Measurements from ENCODE around the gene OPCML. TPM values are rescaled to one million over a fixed set of nuclear protein-coding genes. Genes with fewer than 3 reads are reported as not detected.

Gene OPCML
- total RNA-seq, 1 donor: not detected

DNA sequence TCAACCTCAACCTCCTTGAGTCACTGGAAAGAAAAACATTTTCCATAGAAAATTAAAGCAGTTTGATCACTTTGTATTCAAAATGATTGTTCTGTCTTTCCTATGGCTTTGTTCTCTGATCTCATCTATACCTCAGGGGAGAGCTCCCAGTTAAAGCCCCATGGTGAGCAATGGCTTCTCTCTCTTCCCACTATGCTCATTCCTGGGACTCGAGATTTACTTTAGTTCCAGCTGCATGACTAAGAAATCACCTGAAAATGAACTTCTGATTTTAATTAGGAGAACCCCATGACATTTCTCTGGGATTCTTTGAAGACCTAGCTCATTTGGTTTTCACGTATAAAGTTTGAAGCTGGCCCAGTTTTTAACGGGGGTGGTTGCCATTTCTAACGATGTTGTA lies 921.5 kb downstream of the OPCML start:
- DNase-seq (ENCODE audit: low read depth): no peak
- H3K4me3 ChIP-seq (ENCODE audit: low read depth, low read length): no peak overlapping the region
- no peak for TF ChIP-seq CTCF (IDR thresholded peaks at IDR 0.05; ENCODE audit: insufficient read depth, low read depth, low read length)

- no peak overlapping the region for H3K4me3 ChIP-seq (ENCODE audit: low read depth, low read length)
- no peak for TF ChIP-seq CTCF (IDR thresholded peaks at IDR 0.05; ENCODE audit: insufficient read depth, low read depth, low read length)
- DNase-seq (ENCODE audit: low read depth): peak; percentile 9
Measured at GRCh38 chr11:132610216-132610615, 922.1 kb downstream of the OPCML start.

- TF ChIP-seq CTCF (IDR thresholded peaks at IDR 0.05; ENCODE audit: insufficient read depth, low read depth, low read length): no peak
Measured at GRCh38 chr11:132607575-132607974, 924.7 kb downstream of the OPCML start.

DNA sequence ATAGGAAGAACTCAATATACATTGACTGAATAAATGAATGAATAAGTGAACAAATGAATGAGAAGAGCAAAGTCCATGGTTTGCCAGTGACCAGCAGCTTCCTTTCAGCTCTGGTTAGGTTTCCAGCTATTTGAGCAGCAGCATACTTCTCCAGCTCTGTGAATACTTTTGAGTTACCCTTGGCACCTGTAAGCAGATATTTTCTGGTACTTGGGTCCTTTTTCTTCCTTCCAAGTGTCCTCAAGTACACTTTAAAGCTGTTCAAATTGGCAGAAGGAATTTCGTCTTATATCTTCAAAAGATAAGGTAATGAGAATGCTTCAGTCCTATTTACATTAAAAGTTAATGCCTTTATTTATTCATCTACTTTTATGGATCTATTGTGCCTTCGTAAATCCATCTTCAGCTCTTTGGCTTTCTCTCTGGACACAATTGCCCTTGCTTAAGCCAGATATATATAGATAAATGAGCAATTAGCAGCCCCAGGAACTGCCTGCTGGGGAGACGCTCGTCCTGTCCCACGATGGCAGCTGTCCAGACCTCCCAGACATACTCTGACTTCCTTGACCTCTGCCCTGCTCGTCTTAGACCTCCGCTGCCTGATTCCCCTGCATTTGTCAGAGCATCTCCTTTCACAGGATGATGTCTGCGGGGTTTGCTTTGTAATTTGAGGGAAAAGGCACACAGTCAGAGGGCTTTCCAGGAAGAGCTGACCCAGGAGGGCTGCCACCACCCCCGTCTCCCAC lies 926.3 kb downstream of the OPCML start:
- no peak overlapping the region for H3K4me3 ChIP-seq (ENCODE audit: low read depth, low read length)
- DNase-seq (ENCODE audit: low read depth): no peak
- TF ChIP-seq CTCF (IDR thresholded peaks at IDR 0.05; ENCODE audit: insufficient read depth, low read depth, low read length): no peak

More at GRCh38 chr11:132607575-132607974, 924.7 kb downstream of the OPCML start:
- H3K4me3 ChIP-seq (ENCODE audit: low read depth, low read length): no peak overlapping the region
- DNase-seq (ENCODE audit: low read depth): no peak

DNA sequence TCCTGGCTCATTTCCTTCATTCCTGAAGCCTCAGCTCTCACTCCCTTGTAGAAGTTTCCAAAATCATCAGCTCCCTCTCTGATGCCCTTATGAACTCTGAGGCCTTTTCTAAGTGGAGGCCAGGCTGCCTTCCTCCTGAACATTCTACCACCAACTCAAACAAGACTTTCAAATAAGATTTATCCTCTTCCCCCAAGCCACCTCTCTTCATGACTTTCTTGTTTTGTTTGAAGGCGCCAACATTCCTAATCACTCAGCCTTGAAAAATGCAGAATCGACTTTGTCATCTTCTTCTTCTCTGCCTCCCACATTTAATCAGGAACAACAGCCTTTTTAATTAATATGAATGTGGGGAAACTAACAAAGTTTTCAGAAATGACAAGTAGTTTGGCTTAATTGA lies 927.9 kb downstream of the OPCML start:
- no peak for TF ChIP-seq CTCF (IDR thresholded peaks at IDR 0.05; ENCODE audit: insufficient read depth, low read depth, low read length)
- DNase-seq (ENCODE audit: low read depth): peak; percentile 35
- H3K4me3 ChIP-seq (ENCODE audit: low read depth, low read length): no peak overlapping the region

DNA sequence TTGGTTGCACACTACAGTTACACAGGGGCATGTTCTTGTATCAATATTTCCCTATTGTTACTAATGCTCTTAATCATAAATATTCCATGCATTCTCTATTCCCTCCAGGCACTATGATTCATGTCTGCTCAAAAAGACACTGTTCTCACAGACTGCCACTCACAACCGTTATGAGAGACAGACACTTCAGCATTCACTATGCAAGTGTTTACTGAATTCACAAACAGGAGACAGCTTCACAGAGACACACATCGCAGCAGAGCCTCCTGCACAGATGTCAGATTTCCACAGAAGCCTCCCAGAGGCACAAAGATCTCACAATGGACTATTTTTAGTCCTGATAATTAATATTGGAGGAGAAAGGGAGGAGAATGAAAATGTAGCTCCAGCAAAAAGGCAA lies 930.4 kb downstream of the OPCML start:
- no peak for TF ChIP-seq CTCF (IDR thresholded peaks at IDR 0.05; ENCODE audit: insufficient read depth, low read depth, low read length)
- no peak overlapping the region for H3K4me3 ChIP-seq (ENCODE audit: low read depth, low read length)
- no peak for DNase-seq (ENCODE audit: low read depth)

GRCh38 chr11:132595711-132596134 lies 936.6 kb downstream of the OPCML start:
- no peak for TF ChIP-seq CTCF (IDR thresholded peaks at IDR 0.05; ENCODE audit: insufficient read depth, low read depth, low read length)
- DNase-seq (ENCODE audit: low read depth): peak; percentile 3
- no peak overlapping the region for H3K4me3 ChIP-seq (ENCODE audit: low read depth, low read length)
